Fibroblast of mammary gland (primary cell): ENCODE data around the gene PTPRK.

Experiments
- DNase-seq: peaks from one replicate; pipeline ENCODE4 v3.0.0-alpha.2; 2010; ENCODE audit warnings: low read depth
- H3K4me3 ChIP-seq: 2 replicates; pipeline ENCODE4 v1.5.1; 2011; ENCODE audit warnings: low read depth, mild to moderate bottlenecking, low read length, moderate library complexity; ENCODE audit not compliant: control insufficient read depth
- CTCF ChIP-seq: conservative IDR thresholded peaks from 2 replicates; pipeline ENCODE4 v1.5.1; 2011; ENCODE audit warnings: low read depth, low read length, inconsistent platforms; ENCODE audit not compliant: control insufficient read depth, insufficient read depth

Gene PTPRK

GRCh38 chr6:128200789-128201188 is 319.6 kb downstream of the PTPRK start:
- no peak overlapping the region for H3K4me3 ChIP-seq
- TF ChIP-seq CTCF: no peak
- DNase-seq: no peak

- no peak for TF ChIP-seq CTCF
- no peak overlapping the region for H3K4me3 ChIP-seq
- no peak for DNase-seq
These were observed 320.9 kb downstream of the PTPRK start for GRCh38 chr6:128199461-128199860.

- DNase-seq: no peak
- H3K4me3 ChIP-seq: no peak overlapping the region
- TF ChIP-seq CTCF: no peak
These were observed 327.4 kb downstream of the PTPRK start for GRCh38 chr6:128192972-128193371.

- TF ChIP-seq CTCF: no peak
- DNase-seq: no peak
- H3K4me3 ChIP-seq: no peak overlapping the region
These were observed 331.7 kb downstream of the PTPRK start for GRCh38 chr6:128188678-128189077.

- no peak for TF ChIP-seq CTCF
- no peak overlapping the region for H3K4me3 ChIP-seq
- DNase-seq: no peak
These were observed 333.7 kb downstream of the PTPRK start for GRCh38 chr6:128186729-128187128.

GRCh38 chr6:128179876-128180438 is 340.4 kb downstream of the PTPRK start:
- no peak overlapping the region for H3K4me3 ChIP-seq
- TF ChIP-seq CTCF: no peak
- no peak for DNase-seq

GRCh38 chr6:128174724-128175123 is 345.7 kb downstream of the PTPRK start:
- TF ChIP-seq CTCF: no peak
- no peak overlapping the region for H3K4me3 ChIP-seq
- no peak for DNase-seq
